Liver (tissue), 9 donors: ENCODE measurements around the gene EHBP1. TPM values are rescaled to one million over a fixed set of nuclear protein-coding genes. Genes with fewer than 3 reads are reported as not detected.

ENCODE experiments used
- DNase-seq: peaks from one replicate; pipeline ENCODE4 v3.0.0-alpha.2; 2017; ENCODE audit warnings: low spot score
- H3K27ac ChIP-seq, 2 donors: one replicate each; pipeline ENCODE4 v1.7.0; 2013; ENCODE audit warnings: inconsistent platforms in 2 of 2, low read length in 2 of 2, control low read depth in 1 of 2, low read depth in 1 of 2, mild to moderate bottlenecking in 1 of 2
- H3K27me3 ChIP-seq, 4 donors: one replicate each; pipeline versions ENCODE4 v1.6.1 to v1.7.0; 2013; ENCODE audit warnings: low read length in 3 of 4, inconsistent platforms in 1 of 4, mild to moderate bottlenecking in 1 of 4, moderate library complexity in 1 of 4; ENCODE audit not compliant: control insufficient read depth in 4 of 4, insufficient read depth in 4 of 4
- H3K36me3 ChIP-seq, 4 donors: one replicate each; pipeline versions ENCODE4 v1.6.1 to v1.7.0; 2013; ENCODE audit warnings: low read length in 3 of 4, mild to moderate bottlenecking in 3 of 4, low read depth in 1 of 4, moderate library complexity in 1 of 4; ENCODE audit not compliant: control insufficient read depth in 4 of 4, insufficient read depth in 3 of 4
- H3K4me1 ChIP-seq, 4 donors: one replicate each; pipeline versions ENCODE4 v1.6.1 to v1.7.0; 2013; ENCODE audit warnings: low read length in 3 of 4, mild to moderate bottlenecking in 3 of 4, moderate library complexity in 1 of 4; ENCODE audit not compliant: control insufficient read depth in 4 of 4, insufficient read depth in 4 of 4
- H3K4me3 ChIP-seq, 3 donors: one replicate each; pipeline versions ENCODE4 v1.6.1 to v1.7.0; 2013; ENCODE audit warnings: low read length in 3 of 3, control low read depth in 1 of 3, low read depth in 1 of 3, mild to moderate bottlenecking in 1 of 3
- H3K9ac ChIP-seq, 2 donors: one replicate each; pipeline ENCODE4 v1.7.0; 2013; ENCODE audit warnings: low read length in 2 of 2, mild to moderate bottlenecking in 2 of 2, moderate library complexity in 2 of 2, control low read depth in 1 of 2, low read depth in 1 of 2
- H3K9me3 ChIP-seq, 4 donors: one replicate each; pipeline versions ENCODE4 v1.6.1 to v1.7.0; 2013; ENCODE audit warnings: low read length in 3 of 4; ENCODE audit not compliant: control insufficient read depth in 4 of 4
- ATF3 ChIP-seq: IDR thresholded peaks from 2 replicates; pipeline ENCODE4 v1.6.1; 2016; ENCODE audit warnings: antibody characterized with exemption
- CTCF ChIP-seq: fragments of 150-350 bp; IDR thresholded peaks from 2 replicates; pipeline ENCODE4 v1.5.1; 2017; ENCODE audit warnings: improper control_type of control experiment, low read depth, low read length; ENCODE audit not compliant: missing input control
- FOXA2 ChIP-seq: IDR thresholded peaks from 2 replicates; pipeline ENCODE4 v1.6.1; 2016; ENCODE audit warnings: antibody characterized with exemption
- GABPA ChIP-seq, 2 donors: IDR thresholded peaks in 1 of 2; conservative IDR thresholded peaks in 1 of 2; 2 replicates each; pipeline ENCODE4 v1.6.1; 2016; ENCODE audit warnings: antibody characterized with exemption in 2 of 2, mild to moderate bottlenecking in 1 of 2, moderate library complexity in 1 of 2
- HNF4A ChIP-seq, 2 donors: conservative IDR thresholded peaks; 2 replicates each; pipeline ENCODE4 v1.6.1; 2016; ENCODE audit warnings: antibody characterized with exemption in 2 of 2, mild to moderate bottlenecking in 2 of 2
- HNF4G ChIP-seq: IDR thresholded peaks from 2 replicates; pipeline ENCODE4 v1.6.1; 2016; ENCODE audit warnings: antibody characterized with exemption
- MAX ChIP-seq: IDR thresholded peaks from 2 replicates; pipeline ENCODE4 v1.6.1; 2016; ENCODE audit warnings: antibody characterized with exemption
- NR2F2 ChIP-seq: IDR thresholded peaks from 2 replicates; pipeline ENCODE4 v1.6.1; 2016; ENCODE audit warnings: antibody characterized with exemption
- RAD21 ChIP-seq, 2 donors: IDR thresholded peaks; 2 replicates each; pipeline ENCODE4 v1.6.1; 2016; ENCODE audit warnings: antibody characterized with exemption in 2 of 2, mild to moderate bottlenecking in 2 of 2
- REST ChIP-seq: IDR thresholded peaks from 2 replicates; pipeline ENCODE4 v1.6.1; 2016; ENCODE audit warnings: antibody characterized with exemption, mild to moderate bottlenecking
- RXRA ChIP-seq, 2 donors: IDR thresholded peaks; 2 replicates each; pipeline ENCODE4 v1.6.1; 2017 to 2018; ENCODE audit warnings: antibody characterized with exemption in 2 of 2, mild to moderate bottlenecking in 1 of 2
- SP1 ChIP-seq: IDR thresholded peaks from 2 replicates; pipeline ENCODE4 v1.6.1; 2018; ENCODE audit warnings: antibody characterized with exemption, mild to moderate bottlenecking
- ZBTB33 ChIP-seq: IDR thresholded peaks from 2 replicates; pipeline ENCODE4 v1.6.1; 2016; ENCODE audit warnings: antibody characterized with exemption
- WGBS: extraction: QIAGEN DNeasy Blood & Tissue Kit; methylation state at CpG from one replicate; pipeline ENCODE4 v1.1.7; 2013; 5-methylcytosine and 5-hydroxymethylcytosine counted together
- polyA plus RNA-seq, 2 donors: library from polyadenylated mRNA; stranded (reverse) in 1 of 2; unstranded in 1 of 2; fragments of 200-250 nt in 1 of 2; fragments of >200 nt in 1 of 2; fragmentation: Nextera tagmentation in 1 of 2; extraction: Ambion mirVana in 1 of 2; gene quantifications; one replicate each; pipeline versions ENCODE4 v1.2.1 to v1.2.3, GENCODE V29; 2013 to 2015
- total RNA-seq, 2 donors: library from RNA; depleted of rRNA; stranded (reverse); fragments of >200 nt; gene quantifications; one replicate each; pipeline ENCODE4 v1.2.3, GENCODE V29; 2014
- donor health status: healthy.
- donor health status: healthy.
- donor health status: healthy.
- donor health status: healthy.
- donor health status: healthy.

The EHBP1 gene
- total and polyA plus RNA-seq, 4 donors = 16.6 to 85.8 (median 24.4) TPM

GRCh38 chr2:63066265-63066664, 360.8 kb downstream of the EHBP1 start:
- no peaks in the 10 kb centered on the region for H3K4me1 ChIP-seq
- H3K27ac ChIP-seq = no peak overlapping the region
- H3K36me3 ChIP-seq = no peaks in the 10 kb centered on the region
- peaks cover 0 to 23% (median 13%) of the 10 kb centered on the region in 4 donors for H3K27me3 ChIP-seq
- H3K9me3 ChIP-seq = no peaks in the 10 kb centered on the region
- 51% methylated on average over 3 of the region's 3 CpGs for WGBS
- no peak for DNase-seq
- H3K9ac ChIP-seq = no peak overlapping the region
- no peak for TF ChIP-seq GABPA (IDR thresholded peaks at IDR 0.05 in 1 of 2, conservative IDR thresholded peaks at IDR 0.05 in 1 of 2)
- no peak for TF ChIP-seq HNF4G
- TF ChIP-seq ATF3 = no peak
- no peak for TF ChIP-seq MAX
- TF ChIP-seq RAD21 (IDR thresholded peaks at IDR 0.05) = no peak
- no peak for TF ChIP-seq HNF4A (conservative IDR thresholded peaks at IDR 0.05)
- TF ChIP-seq CTCF = no peak
- TF ChIP-seq NR2F2 = no peak
- TF ChIP-seq RXRA (IDR thresholded peaks at IDR 0.05) = no peak
- TF ChIP-seq SP1 = no peak
- TF ChIP-seq REST = no peak
- TF ChIP-seq FOXA2 = no peak
- no peak for TF ChIP-seq ZBTB33
- H3K4me3 ChIP-seq = no peak overlapping the region

GRCh38 chr2:63066838-63067237, 361.3 kb downstream of the EHBP1 start:
- no peak for DNase-seq
- H3K36me3 ChIP-seq = no peaks in the 10 kb centered on the region
- no peak overlapping the region for H3K27ac ChIP-seq
- peaks cover 0 to 23% (median 13%) of the 10 kb centered on the region in 4 donors for H3K27me3 ChIP-seq
- no peak for TF ChIP-seq RAD21 (IDR thresholded peaks at IDR 0.05)
- TF ChIP-seq FOXA2 = no peak
- no peak for TF ChIP-seq CTCF
- TF ChIP-seq ZBTB33 = no peak
- TF ChIP-seq HNF4A (conservative IDR thresholded peaks at IDR 0.05) = no peak
- TF ChIP-seq REST = no peak
- H3K4me3 ChIP-seq = no peak overlapping the region
- H3K4me1 ChIP-seq = no peaks in the 10 kb centered on the region
- 82% methylated on average over 2 of the region's 2 CpGs for WGBS
- no peak overlapping the region for H3K9ac ChIP-seq
- no peaks in the 10 kb centered on the region for H3K9me3 ChIP-seq
